ENCODE data around the gene TSPAN7. TPM values are rescaled to one million over a fixed set of nuclear protein-coding genes. Genes with fewer than 3 reads are reported as not detected.

TSPAN7 gene
- total RNA-seq, 1 experiment from 2014 or later, result 1.7 TPM

- no TSS peak for BruUV-seq (replicated peaks)
- Histone ChIP-seq H3K4me1 (no peaks in the 10 kb centered on the region), H3K36me3 (ENCODE audit: control insufficient read depth, insufficient read depth, low read length) (no peaks in the 10 kb centered on the region), H3K4me3 (ENCODE audit: low read depth, low read length) (no peak overlapping the region), H3K9me3 (no peaks in the 10 kb centered on the region), H3K27me3 (replicated peaks; ENCODE audit: control insufficient read depth, insufficient read depth, low read length) (no peaks in the 10 kb centered on the region)
- no peak overlapping the region for H3K4me3 Mint-ChIP-seq (ENCODE audit: unreplicated experiment)
- H3K36me3 Mint-ChIP-seq (ENCODE audit: insufficient read depth, unreplicated experiment), result no peaks in the 10 kb centered on the region
- CTCF ChIA-PET, result no interaction called here
- POLR2A ChIA-PET, result no interaction called here
- no peak for TF ChIP-seq CTCF (IDR thresholded peaks at IDR 0.05; ENCODE audit: insufficient read depth in 1 of 2, low read depth in 1 of 2, low read length in 1 of 2, severe bottlenecking in 1 of 2, unreplicated experiment in 1 of 2)
- H3K4me1 Mint-ChIP-seq (ENCODE audit: low read depth, unreplicated experiment), result no peaks in the 10 kb centered on the region
- no peak overlapping the region for H3K27ac Mint-ChIP-seq (ENCODE audit: unreplicated experiment)
- intact Hi-C loops (cut with micrococcal nuclease; ENCODE audit: unreplicated experiment), result no loop called here
- no peaks in the 10 kb centered on the region for H3K9me3 Mint-ChIP-seq (ENCODE audit: unreplicated experiment)
- DNase-seq, result no peak
- H3K27me3 Mint-ChIP-seq (ENCODE audit: insufficient read depth, unreplicated experiment), result peaks cover 3% of the 10 kb centered on the region
These were observed 136.1 kb downstream of the TSPAN7 start for GRCh38 chrX:38697461-38697860.

GRCh38 chrX:38699121-38699520 is 137.8 kb downstream of the TSPAN7 start:
- Mint-ChIP-seq H3K27ac (ENCODE audit: unreplicated experiment) (no peak overlapping the region), H3K36me3 (ENCODE audit: insufficient read depth, unreplicated experiment) (no peaks in the 10 kb centered on the region), H3K27me3 (ENCODE audit: insufficient read depth, unreplicated experiment) (peaks cover 3% of the 10 kb centered on the region), H3K4me1 (ENCODE audit: low read depth, unreplicated experiment) (no peaks in the 10 kb centered on the region), H3K9me3 (ENCODE audit: unreplicated experiment) (no peaks in the 10 kb centered on the region), H3K4me3 (ENCODE audit: unreplicated experiment) (no peak overlapping the region)
- H3K36me3 ChIP-seq (ENCODE audit: control insufficient read depth, insufficient read depth, low read length), result no peaks in the 10 kb centered on the region
- H3K4me3 ChIP-seq (ENCODE audit: low read depth, low read length), result no peak overlapping the region
- intact Hi-C loops (cut with micrococcal nuclease; ENCODE audit: unreplicated experiment), result no loop called here
- TF ChIP-seq CTCF (IDR thresholded peaks at IDR 0.05; ENCODE audit: insufficient read depth in 1 of 2, low read depth in 1 of 2, low read length in 1 of 2, severe bottlenecking in 1 of 2, unreplicated experiment in 1 of 2), result no peak
- no peak for DNase-seq
- no peaks in the 10 kb centered on the region for H3K9me3 ChIP-seq
- no TSS peak for BruUV-seq (replicated peaks)
- H3K4me1 ChIP-seq, result no peaks in the 10 kb centered on the region
- ChIA-PET POLR2A (no interaction called here), CTCF (no interaction called here)
- H3K27me3 ChIP-seq (replicated peaks; ENCODE audit: control insufficient read depth, insufficient read depth, low read length), result no peaks in the 10 kb centered on the region

- no TSS peak for BruUV-seq (replicated peaks)
- Histone ChIP-seq H3K27me3 (replicated peaks; ENCODE audit: control insufficient read depth, insufficient read depth, low read length) (no peaks in the 10 kb centered on the region), H3K9me3 (no peaks in the 10 kb centered on the region), H3K36me3 (ENCODE audit: control insufficient read depth, insufficient read depth, low read length) (no peaks in the 10 kb centered on the region), H3K4me3 (ENCODE audit: low read depth, low read length) (no peak overlapping the region), H3K4me1 (no peaks in the 10 kb centered on the region)
- H3K27me3 Mint-ChIP-seq (ENCODE audit: insufficient read depth, unreplicated experiment), result no peaks in the 10 kb centered on the region
- intact Hi-C loops (cut with micrococcal nuclease; ENCODE audit: unreplicated experiment), result no loop called here
- no peak for TF ChIP-seq CTCF (IDR thresholded peaks at IDR 0.05; ENCODE audit: insufficient read depth in 1 of 2, low read depth in 1 of 2, low read length in 1 of 2, severe bottlenecking in 1 of 2, unreplicated experiment in 1 of 2)
- CTCF ChIA-PET, result no interaction called here
- no peak for DNase-seq
- POLR2A ChIA-PET, result no interaction called here
- H3K27ac Mint-ChIP-seq (ENCODE audit: unreplicated experiment), result no peak overlapping the region
- no peak overlapping the region for H3K4me3 Mint-ChIP-seq (ENCODE audit: unreplicated experiment)
- H3K9me3 Mint-ChIP-seq (ENCODE audit: unreplicated experiment), result no peaks in the 10 kb centered on the region
- H3K36me3 Mint-ChIP-seq (ENCODE audit: insufficient read depth, unreplicated experiment), result no peaks in the 10 kb centered on the region
- H3K4me1 Mint-ChIP-seq (ENCODE audit: low read depth, unreplicated experiment), result no peaks in the 10 kb centered on the region
These were observed 138.4 kb downstream of the TSPAN7 start for GRCh38 chrX:38699696-38700095.

Data from Caco-2 (cell line).